CD4-positive, alpha-beta T cell treated with Interleukin-17A for 1 hour (primary cell): ENCODE measurements around the gene WDR62.
A peak's percentile ranks its signal among the peaks of the same experiment; 100 is the strongest.
"Not testable (repeated sequence)": the region's sequence is repeated elsewhere in the genome, so short reads cannot be mapped to it uniquely, and the experiment has no call there.

Source experiments
- DNase-seq: peaks from one replicate; pipeline ENCODE4 v3.0.0-alpha.2; 2020

The WDR62 gene

GRCh38 chr19:36113425-36113824 lies 58.7 kb downstream of the WDR62 start:
- no peak for DNase-seq

- no peak for DNase-seq
Observed at GRCh38 chr19:36113894-36114720, 59.4 kb downstream of the WDR62 start.

GRCh38 chr19:36114721-36115452 lies 60.2 kb downstream of the WDR62 start, which contains the start of gene POLR2I:
POLR2I (minus strand) TSS chr19:36114875; CDS start chr19:36114856, 19 bp downstream.
- DNase-seq: peak; percentile 100

DNA sequence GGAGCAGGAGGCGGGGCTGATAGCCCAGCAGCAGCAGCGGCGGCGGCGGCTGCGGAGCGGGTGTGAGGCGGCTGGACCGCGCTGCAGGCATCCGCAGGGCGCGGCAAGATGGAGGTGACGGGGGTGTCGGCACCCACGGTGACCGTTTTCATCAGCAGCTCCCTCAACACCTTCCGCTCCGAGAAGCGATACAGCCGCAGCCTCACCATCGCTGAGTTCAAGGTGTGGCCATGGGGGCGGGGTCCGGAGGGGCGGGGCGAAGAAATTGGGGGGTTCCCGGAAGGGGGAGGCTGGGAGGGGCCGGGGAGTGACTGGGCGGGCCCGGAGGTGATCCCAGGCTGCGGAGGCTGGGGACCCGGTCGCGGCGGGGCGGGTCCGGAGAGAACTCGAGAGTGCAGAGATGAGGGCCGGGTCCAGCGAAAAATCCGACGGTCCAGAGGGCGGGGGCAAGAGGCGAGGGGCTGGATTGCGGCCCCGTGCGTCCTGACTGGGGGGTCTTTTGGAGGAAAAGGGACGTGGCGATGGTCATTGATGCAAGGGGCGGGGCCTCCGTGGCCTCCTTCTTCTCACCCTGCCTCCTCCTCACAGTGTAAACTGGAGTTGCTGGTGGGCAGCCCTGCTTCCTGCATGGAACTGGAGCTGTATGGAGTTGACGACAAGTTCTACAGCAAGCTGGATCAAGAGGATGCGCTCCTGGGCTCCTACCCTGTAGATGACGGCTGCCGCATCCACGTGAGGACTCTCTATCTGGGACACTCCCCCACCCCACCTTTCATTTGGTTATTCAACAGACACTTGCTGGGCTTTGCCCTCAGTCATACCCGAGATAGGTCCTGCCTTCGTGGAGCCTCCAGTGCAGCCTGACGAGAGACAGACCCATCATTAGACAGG lies 61.0 kb downstream of the WDR62 start, which contains the start of gene TBCB:
Gene TBCB (plus strand): TSS at position 16 of the 891 bp plus-strand sequence. CDS start 93 bp downstream, at position 109.
- no peak for DNase-seq

DNA sequence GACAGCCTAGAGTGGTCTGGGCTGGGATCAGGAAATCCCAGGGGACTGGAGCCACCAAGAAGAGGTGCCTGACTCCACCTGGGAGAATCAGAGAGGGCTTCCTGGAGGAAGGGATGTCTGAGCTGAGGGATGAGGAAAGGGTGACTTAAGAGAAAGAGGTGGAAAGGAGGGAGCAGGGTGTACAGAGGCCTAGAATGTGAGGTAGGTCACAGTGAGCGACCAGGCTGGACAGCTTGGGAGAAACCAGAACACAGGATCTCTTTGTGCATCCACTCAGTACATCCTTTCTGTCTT lies 61.6 kb downstream of the WDR62 start:
- no peak for DNase-seq

GRCh38 chr19:36120092-36120983 lies 65.6 kb downstream of the WDR62 start:
- no peak for DNase-seq

GRCh38 chr19:36120984-36121358 lies 66.3 kb downstream of the WDR62 start:
- DNase-seq: no peak

DNA sequence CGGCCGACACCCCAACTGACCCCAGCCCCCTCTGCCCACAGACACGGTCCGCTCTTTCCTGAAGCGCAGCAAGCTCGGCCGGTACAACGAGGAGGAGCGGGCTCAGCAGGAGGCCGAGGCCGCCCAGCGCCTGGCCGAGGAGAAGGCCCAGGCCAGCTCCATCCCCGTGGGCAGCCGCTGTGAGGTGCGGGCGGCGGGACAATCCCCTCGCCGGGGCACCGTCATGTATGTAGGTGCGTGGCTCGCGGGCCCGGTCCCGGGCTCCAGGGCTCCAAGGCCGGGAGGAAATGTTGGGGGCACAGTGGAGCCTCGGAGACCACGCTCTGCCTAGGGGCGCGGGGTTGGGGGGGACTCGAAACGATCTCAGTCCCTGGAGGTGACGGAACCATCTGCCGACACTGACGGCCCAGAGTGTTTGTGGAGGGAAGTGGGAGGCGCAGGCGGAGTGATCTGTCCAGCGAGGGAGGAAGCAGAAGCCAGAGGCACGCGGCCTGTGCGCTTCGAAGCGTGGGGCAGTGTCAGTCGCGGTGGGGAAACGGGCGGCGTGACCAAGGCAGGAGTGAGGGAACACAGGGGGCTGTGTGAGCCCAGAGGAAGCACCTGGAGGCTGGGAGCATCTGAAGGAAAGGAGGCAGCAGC lies 66.9 kb downstream of the WDR62 start:
- DNase-seq: no peak

DNA sequence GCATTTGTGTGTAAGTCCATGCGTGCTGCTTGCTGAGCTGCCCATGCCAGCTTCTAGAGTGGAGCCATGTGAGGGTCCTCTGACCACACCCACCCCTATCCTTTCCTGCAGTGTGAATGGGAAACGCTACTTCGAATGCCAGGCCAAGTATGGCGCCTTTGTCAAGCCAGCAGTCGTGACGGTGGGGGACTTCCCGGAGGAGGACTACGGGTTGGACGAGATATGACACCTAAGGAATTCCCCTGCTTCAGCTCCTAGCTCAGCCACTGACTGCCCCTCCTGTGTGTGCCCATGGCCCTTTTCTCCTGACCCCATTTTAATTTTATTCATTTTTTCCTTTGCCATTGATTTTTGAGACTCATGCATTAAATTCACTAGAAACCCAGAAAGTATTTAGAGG lies 70.9 kb downstream of the WDR62 start:
- DNase-seq: no peak

DNA sequence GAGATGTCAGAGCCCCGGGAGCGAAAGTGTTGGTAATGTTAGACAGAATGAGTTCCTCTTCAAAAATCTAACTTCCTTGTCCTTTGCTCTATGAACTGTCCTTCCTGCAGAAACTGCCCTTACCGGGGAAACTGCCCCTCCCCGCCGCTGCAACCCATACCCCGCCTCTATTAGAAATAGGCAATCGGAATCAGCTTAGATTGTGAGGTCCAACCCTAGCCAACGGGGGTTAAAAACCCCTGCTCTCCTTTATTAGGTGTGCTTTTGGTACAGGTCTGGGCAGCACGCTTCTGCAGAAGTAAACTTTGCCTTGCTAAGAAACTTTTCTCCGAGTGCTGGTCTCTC lies 73.7 kb downstream of the WDR62 start:
- DNase-seq: peak; percentile 11

DNA sequence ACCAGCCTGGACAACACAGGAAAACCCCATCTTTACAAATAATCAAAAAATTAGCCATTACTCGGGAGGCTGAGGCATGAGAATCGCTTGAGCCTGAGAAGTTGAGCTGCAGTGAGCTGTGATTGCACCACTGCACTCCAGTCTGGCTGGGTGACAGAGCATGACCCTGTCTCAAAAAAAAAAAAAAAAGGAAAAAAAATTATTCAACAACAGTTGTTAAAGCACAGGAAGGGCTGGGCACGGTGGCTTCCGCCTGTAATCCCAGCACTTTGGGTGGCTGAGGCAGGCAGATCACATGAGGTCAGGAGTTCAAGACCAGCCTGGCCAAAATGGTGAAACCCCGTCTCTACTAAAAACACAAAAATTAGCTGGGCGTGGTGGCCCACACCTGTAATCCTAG lies 76.5 kb downstream of the WDR62 start:
- DNase-seq: peak; percentile 39

DNA sequence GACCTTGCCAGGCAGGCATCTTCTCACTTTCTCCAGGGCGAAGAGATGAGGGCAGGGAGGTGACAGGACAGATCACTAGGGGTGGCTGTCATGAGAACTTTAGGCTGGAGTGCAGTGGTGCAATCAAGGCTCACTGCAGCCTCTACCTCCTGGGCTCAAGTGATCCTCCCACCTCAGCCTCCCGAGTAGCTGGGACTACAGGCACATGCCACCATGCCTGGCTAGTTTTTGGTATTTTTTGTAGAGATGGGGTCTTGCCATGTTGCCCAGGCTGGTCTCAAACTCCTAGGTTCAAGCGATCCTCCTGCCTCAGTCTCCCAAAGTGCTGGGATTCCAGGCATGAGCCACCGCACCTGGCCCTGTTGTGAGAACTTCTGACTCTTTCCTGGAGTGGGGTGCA lies 80.2 kb downstream of the WDR62 start:
- DNase-seq: not testable (repeated sequence)

- no peak for DNase-seq
Observed at GRCh38 chr19:36136964-36137686, 82.4 kb downstream of the WDR62 start.

GRCh38 chr19:36139120-36139472 lies 84.4 kb downstream of the WDR62 start:
- DNase-seq: no peak

- peak; percentile 93 for DNase-seq
Observed at GRCh38 chr19:36139473-36140303, 85.0 kb downstream of the WDR62 start, which contains the start of gene CAPNS1. CAPNS1 (plus strand) TSS chr19:36140066; CDS start chr19:36141012, 946 bp downstream.

- no peak for DNase-seq
Observed at GRCh38 chr19:36140304-36141038, 85.8 kb downstream of the WDR62 start.

DNA sequence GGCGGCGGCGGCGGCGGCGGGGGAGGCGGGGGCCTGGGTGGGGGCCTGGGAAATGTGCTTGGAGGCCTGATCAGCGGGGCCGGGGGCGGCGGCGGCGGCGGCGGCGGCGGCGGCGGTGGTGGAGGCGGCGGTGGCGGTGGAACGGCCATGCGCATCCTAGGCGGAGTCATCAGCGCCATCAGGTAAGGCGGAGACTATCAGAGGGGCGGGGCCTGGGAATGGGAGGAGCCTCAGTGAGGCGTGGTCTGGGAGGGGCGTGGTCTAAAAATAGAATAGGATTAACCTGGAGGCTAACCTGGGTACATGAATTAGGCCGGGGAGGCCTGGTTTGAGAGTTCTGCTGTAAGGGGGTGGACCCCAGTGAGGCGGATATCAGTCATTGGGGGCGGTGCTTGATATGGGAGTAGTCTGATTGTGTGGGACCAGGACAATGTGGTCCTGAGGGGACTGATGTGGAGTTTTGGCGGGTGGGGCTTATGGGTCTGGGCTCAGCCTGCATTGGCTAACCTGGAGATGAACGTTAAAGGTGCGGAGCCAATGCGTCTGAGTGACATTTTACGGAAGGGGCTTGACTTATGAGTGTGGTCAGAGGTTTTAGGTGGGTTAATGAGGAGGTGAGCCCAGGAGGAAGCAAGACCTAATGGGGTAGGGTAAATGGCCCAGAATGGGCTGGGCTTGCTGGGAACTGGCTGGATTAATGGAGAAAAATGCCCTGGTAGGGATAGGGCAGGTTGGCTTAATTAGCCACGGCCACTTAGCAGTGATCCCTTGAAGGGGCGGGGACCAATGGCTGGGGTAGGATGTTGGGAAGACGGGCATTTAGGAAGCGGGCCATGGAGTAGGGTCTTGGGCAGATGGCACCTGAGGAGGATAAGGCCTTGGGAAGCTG lies 86.6 kb downstream of the WDR62 start:
- DNase-seq: peak; percentile 95

- no peak for DNase-seq
Observed at GRCh38 chr19:36142046-36142445, 87.3 kb downstream of the WDR62 start.
